T-helper 1 cell (primary cell): ENCODE data around the gene CFAP65.

Source experiments
- DNase-seq, 5 donors: peaks; one replicate each; pipeline ENCODE4 v3.0.0-alpha.2; 2012 to 2020

The CFAP65 gene

GRCh38 chr2:219031005-219031738 is 10.1 kb downstream of the CFAP65 start:
- DNase-seq = no peak

GRCh38 chr2:219030177-219030940 is 11.0 kb downstream of the CFAP65 start:
- DNase-seq = no peak

- DNase-seq = peak; percentile 48 to 70 (median 63)
Observed at GRCh38 chr2:219029829-219030165, 11.5 kb downstream of the CFAP65 start.

- no peak for DNase-seq
Observed at GRCh38 chr2:219028996-219029828, 12.1 kb downstream of the CFAP65 start.

DNA sequence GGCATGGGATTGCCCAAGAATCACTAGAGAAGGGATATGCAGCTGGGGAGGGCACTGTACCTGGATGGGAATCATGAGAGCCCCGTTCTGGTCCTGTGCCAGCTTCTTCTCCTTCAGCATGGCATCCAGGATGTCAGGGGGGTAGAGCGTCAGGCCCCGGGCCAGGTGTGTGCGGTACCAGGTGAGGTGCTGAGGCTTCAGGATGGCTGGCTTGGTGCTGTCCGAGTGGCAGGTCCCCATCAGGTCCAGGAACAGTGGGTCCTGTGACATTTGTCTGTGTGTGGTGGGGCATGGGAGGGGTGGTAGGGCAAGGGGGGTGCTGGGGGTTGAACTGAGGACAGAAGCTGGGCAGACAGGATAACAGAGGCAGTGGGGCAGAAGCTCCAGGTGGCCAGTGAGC is 13.2 kb downstream of the CFAP65 start:
- DNase-seq = no peak

DNA sequence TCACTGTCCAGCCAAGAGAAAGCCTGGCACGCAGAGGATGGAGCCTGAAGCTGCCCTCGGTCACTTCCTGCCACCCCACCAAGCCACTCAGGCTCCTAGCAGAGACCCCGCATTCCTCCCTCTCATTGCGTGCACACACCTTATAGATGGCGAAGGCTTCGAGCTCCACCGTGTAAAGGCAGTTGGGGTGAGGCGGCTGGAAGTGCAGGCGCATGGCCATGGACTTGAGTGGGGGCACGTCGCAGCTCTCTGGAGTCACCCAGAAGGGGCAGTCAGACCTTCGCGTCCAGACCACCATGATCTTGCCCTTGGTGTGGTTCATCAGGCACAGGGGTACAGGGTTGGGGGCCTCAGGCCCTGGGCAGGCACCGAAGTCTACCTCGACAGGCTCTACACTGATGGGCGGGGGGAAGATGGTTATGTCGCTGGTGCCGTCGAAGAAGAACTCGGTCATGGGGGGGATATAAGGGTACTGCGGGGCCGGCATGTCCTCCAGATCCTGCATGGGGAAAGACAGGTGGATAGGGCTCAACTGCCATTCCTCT is 13.7 kb downstream of the CFAP65 start:
- no peak for DNase-seq

DNA sequence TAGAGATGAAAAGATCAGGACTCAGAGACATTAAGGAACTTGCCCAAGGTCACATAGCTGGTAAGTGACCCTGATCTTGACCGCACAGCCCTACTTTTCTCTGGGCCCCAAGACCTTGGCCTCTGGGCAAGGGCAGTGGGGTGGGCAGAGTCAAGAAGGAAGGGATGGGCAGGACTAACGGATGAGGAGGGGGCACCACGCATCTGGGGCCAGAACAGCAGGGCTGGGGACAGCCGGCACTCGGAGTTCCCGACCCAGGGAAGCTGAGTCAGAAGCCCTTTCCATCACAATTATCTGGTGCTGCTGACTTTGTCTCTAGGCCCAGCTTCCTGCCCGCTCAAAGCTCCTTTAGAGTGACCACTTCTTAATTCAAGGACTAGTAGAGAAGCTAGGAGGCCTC is 14.4 kb downstream of the CFAP65 start:
- DNase-seq = no peak

DNA sequence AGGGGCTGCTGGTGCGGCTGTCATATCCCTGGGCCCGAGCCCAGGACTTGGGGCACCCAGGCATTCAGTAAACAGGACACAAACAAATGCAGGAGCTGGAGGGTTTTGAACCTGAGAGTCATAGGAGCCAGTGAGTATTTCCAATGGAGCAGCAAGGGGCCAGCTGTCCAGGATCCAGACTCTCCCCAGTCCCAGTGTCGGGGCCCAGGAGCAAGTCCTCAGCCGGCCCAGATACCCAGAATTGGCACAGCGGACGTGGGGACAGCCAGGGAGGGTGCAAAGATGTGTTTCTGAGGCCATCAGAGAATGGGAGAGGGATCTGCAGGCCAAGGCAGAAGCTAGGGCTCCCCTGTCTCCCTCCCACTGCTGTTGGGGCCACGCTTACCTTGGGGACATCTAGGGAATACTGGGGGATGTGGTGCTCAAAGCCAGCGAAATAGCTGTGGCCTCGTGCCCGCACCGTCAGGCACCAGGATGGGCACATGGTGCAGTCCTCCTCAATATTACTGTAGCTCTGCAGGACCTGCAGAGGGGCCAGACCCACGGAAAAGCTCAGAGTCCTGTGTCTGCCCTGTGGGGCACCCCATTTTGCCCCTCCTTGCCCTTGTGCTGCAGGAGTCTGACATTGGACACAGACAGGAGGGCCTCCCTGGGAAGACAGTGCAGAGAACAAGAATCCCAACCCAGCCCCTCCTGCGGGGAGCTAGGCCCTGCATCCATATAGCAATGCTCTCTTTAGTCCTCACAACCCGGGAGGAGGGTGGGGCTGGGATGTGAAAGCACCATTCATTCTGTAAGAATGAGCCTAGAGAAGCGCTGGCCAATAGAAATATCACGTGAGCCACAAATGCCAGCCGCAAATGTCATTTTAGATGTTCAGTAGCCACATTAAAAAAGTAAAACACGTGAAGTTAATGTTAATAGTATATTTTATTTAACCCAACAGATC is 15.4 kb downstream of the CFAP65 start:
- DNase-seq = no peak

DNA sequence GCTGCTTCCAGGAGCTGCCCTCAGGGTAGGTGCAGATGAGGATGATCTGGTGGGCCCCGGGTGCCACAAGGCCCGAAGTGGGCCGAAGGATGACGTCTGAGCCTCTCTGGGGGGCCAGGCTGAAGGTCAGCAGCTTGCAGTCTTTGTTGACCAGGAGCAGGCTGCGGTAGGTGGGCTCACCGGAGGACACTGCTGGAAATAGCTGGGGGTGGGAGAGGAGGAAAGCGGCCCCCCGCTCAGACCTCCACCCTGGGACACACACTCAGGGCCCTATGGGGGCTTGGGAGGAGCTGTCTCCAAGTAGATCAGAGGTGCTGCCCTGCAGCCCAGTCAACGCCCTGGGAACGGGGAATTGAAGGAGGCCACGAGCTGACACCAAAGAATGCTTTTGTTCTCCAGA is 17.3 kb downstream of the CFAP65 start:
- DNase-seq = no peak

DNA sequence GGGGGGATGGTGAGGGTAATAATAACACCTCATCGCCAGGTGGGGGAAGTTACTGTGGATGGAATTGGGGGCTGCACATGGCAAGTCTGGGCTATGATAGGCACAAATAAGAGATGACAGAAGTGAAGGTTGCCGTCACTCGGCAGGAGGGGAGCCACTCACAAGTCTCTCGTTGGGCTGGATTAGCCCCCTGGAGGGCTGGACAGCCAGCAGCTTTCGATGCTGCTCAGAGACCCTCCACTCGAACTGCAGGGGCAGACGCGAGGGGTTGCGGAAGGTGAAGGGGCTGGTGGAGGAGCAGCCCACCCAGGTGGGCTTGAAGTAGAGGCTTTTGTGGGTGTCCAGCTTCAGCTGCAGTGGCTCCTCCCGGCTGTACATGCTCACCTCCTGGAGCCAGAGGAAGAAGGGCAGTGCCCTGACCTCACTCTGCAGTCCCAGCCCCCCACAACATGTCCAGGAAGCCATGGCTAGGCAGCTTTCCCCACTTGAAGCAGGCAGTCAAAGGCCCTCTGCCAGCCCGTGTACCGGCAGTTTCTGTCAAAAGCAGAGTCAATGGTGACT is 18.2 kb downstream of the CFAP65 start:
- no peak for DNase-seq

GRCh38 chr2:219022616-219023015 is 18.7 kb downstream of the CFAP65 start:
- no peak for DNase-seq

- no peak for DNase-seq
Observed at GRCh38 chr2:219022041-219022440, 19.3 kb downstream of the CFAP65 start.

DNA sequence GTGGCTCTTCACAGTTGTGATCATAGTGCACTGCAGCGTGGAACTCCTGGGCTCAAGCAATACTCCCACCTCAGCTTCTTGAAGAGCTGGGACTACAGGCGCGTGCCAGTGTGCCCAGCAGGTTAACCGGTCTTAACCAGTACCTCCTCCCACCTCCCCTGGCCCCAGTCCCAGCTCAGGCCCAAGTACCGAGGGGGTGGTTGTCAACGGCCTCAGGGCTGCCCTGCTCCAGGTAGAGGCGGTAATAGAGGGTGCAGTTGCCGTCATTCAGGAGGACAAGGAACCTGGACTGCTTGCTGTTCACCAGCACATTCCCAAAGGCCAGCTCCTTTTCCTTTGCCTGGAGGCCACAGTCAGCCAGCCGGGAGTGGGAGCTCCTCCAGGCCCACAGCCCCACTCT is 19.7 kb downstream of the CFAP65 start:
- DNase-seq = no peak

DNA sequence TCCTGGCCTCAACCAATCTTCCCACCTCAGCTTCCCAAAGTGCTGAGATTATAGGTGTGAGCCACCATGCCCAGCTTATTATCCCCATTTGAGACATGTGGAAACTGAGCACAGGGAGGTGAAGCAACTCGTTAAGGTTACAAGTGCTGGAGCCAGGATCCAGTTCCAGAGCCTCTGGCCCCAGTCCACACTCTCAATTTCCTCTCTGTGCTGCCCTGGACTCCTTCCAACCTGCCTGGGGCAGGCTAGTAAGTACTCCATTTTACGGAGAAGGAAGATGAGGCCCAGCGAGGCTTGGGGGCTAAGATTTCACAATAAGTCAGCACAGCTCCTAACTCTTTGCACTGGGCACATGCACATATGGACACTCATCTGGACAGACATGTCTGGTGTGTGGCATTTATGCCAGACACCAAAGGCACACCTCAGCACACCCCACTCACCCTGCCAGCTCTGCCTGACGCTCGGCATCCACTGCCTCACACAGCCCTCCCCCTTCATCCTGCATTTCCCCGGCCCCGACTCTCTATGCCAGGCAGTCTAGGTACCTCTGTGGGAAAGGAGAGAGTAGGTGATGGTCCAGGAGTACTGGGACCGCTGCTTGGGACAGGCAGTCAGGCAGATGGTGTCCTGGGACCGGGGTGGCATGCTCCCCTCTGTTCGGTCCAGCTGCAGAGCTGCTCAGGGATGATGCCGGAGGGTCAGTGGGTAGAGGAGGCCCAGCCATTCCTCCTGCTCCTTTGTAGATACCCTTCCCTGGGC is 20.5 kb downstream of the CFAP65 start:
- no peak for DNase-seq

- DNase-seq = no peak
Observed at GRCh38 chr2:219019436-219019835, 21.9 kb downstream of the CFAP65 start.

DNA sequence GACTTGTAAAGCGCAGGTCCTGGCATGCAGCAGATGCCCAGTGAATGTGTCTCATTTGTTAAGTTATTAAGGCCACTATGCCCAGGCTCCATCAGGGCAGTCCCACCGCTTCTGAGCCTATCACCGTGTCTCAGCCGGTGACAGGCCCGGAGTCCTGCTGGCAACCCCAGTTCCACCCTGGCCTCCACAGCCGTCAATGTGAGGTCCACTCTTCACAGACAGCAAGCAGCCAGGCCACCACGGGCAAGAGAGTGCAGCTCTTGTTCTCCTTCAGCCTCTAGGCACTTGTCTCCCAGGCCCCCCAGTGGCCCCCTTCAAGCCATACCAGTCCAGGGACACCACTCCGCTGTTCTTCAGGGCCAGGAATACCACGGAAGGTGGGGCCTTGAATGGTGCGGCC is 22.6 kb downstream of the CFAP65 start:
- DNase-seq = no peak

- no peak for DNase-seq
Observed at GRCh38 chr2:219018286-219018685, 23.0 kb downstream of the CFAP65 start.

DNA sequence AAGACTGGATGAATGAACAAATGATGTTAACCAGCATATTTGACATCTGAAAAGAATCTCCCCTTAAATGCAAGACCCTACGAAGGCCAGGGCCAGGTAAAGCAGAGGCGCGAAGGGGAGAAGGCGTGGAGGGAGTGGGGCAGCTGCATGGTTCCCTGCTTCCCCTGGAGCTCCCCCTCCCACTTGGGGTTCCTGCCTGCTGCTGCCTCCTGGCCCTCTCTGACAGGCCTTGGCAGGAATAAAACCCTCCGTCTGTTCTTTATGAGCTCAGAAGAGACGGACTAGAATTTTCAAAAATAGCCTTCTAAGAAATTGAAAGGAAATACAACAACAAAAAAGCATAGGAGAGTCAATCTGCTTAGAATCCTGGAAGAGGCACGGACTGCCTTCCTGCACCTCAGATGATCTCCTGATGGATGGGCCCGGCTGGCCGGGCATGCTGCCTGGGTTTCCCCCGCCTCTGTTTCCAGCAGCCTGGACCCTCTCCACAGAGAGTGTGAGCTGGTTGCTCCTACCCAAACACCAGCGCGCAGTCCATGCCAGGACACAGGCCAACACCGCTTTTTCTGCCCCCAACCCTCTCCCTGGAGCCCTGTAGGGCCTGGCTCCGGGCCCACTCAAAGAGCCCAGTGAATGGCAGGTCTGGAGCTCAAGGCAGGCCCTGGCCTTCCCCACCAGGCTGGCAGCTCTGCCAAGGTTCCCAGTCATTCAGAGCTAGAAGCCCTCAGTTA is 23.9 kb downstream of the CFAP65 start:
- no peak for DNase-seq

DNA sequence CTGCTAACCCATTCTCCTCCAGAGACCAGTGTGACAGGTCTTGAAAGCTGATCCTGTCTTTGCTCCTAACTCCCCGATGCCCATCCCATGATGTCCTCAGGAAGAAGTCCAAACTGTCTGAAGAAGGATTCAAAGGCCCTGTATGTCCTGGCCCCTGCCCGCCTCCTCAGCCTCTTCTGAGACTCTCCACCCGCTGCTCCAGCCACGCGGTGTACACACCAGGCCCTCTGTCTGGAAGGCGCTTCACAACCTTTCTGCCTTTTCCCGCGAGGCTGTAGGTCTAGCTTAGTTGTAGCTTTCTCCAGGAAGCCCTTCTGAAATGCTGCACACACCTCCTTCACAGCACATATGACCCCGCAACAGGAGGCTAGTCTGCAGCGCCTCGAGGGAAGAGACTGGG is 24.6 kb downstream of the CFAP65 start:
- DNase-seq = no peak

GRCh38 chr2:219010873-219011272 is 30.4 kb downstream of the CFAP65 start:
- DNase-seq = no peak
